ENCODE measurements around the gene CLDN17. TPM values are rescaled to one million over a fixed set of nuclear protein-coding genes. Genes with fewer than 3 reads are reported as not detected.

Gene CLDN17
- total and polyA plus RNA-seq, 2 of the 4 experiments (the other 2 are of a cell fraction) = not detected

DNA sequence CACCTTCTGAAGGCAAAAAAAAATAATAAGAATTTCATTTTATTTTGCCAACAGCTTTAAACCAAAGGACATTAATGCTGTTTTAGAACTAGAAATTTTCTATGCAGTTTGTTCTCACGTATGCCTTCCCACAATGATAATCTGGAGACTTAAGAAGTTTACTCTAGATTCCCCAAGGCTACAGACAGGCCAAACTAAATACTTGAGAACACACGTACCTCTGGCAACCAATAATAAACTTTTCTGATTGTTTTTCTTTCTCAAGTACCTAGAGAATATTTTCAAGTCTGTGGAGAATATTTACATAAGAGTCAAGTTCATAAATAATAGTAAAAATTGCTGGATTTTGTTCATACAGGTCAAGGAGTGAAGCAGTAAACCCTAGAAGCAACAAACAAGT lies 33.4 kb upstream of the CLDN17 start:
- Histone ChIP-seq H3K4me3 (ENCODE audit: insufficient read depth, low read depth, low read length) (no peak overlapping the region), H3K9ac (ENCODE audit: low read depth, low read length) (no peak overlapping the region), H2BK120ac (ENCODE audit: low read depth, low read length) (no peak overlapping the region), H3K27ac (ENCODE audit: insufficient read depth, low read length) (no peak overlapping the region), H3K18ac (ENCODE audit: low read depth, low read length) (no peak overlapping the region), H2BK15ac (ENCODE audit: low read depth, low read length) (no peak overlapping the region), H2AK9ac (replicated peaks; ENCODE audit: low read depth, low read length, poor library complexity) (no peak overlapping the region), H2BK20ac (ENCODE audit: low read depth, low read length) (no peak overlapping the region), H3K14ac (replicated peaks; ENCODE audit: low read depth, low read length) (no peak overlapping the region), H3K9me1 (ENCODE audit: insufficient read depth, low read length) (no peaks in the 10 kb centered on the region), H2AK5ac (ENCODE audit: low read depth, low read length) (no peak overlapping the region), H3K4me2 (ENCODE audit: low read depth, low read length) (no peak overlapping the region), H4K20me1 (ENCODE audit: insufficient read depth, low read length) (no peaks in the 10 kb centered on the region), H3K4ac (ENCODE audit: low read depth, low read length) (no peak overlapping the region), H3K4me1 (ENCODE audit: control insufficient read depth, insufficient read depth, low read length) (no peaks in the 10 kb centered on the region), H2AFZ (replicated peaks; ENCODE audit: low read length, poor library complexity) (no peak overlapping the region), H3K79me1 (ENCODE audit: low read depth in 1 of 2, low read length in 2 of 2) (no peaks in the 10 kb centered on the region), H3K23ac (ENCODE audit: low read depth, low read length) (no peak overlapping the region), H3K56ac (ENCODE audit: extremely low read depth, insufficient read depth, low read length) (no peak overlapping the region), H3K9me3 (ENCODE audit: control insufficient read depth, insufficient read depth, low read length) (0 out of 2 replicates have a peak, but pooled peaks cover 1% of the 10 kb centered on the region), H2BK5ac (ENCODE audit: low read depth, low read length, poor library complexity, severe bottlenecking) (no peak overlapping the region), H4K5ac (ENCODE audit: low read depth, low read length) (no peak overlapping the region), H4K8ac (ENCODE audit: low read depth in 2 of 2, low read length in 2 of 2) (no peak overlapping the region), H4K91ac (ENCODE audit: insufficient read depth, low read depth, low read length) (no peak overlapping the region), H3K27me3 (ENCODE audit: control insufficient read depth, insufficient read depth, low read length) (no peaks in the 10 kb centered on the region), H3K36me3 (ENCODE audit: control insufficient read depth, insufficient read depth, low read length) (no peaks in the 10 kb centered on the region)
- dilution Hi-C loops (cut with HindIII; ENCODE audit: low sequenced_read_pairs, unreplicated experiment) (no loop called here), in situ Hi-C loops (cut with MboI; ENCODE audit: low sequenced_read_pairs) (no loop called here), intact Hi-C loops (cut with micrococcal nuclease) (no loop called here)
- ATAC-seq (ENCODE audit: low read depth) (no peak), DNase-seq (no peak)
- TF ChIP-seq MAZ (IDR thresholded peaks at IDR 0.05; ENCODE audit: borderline replicate concordance, low read depth, low read length) (no peak), MXI1 (IDR thresholded peaks at IDR 0.05; ENCODE audit: borderline replicate concordance, low read depth, low read length) (no peak), RCOR1 (IDR thresholded peaks at IDR 0.05; ENCODE audit: insufficient replicate concordance, low read length) (no peak), CEBPB (IDR thresholded peaks at IDR 0.05; ENCODE audit: low read depth, low read length) (no peak), CHD1 (IDR thresholded peaks at IDR 0.05; ENCODE audit: low read depth, low read length) (no peak), NFE2L2 (IDR thresholded peaks at IDR 0.05; ENCODE audit: low read depth, low read length) (no peak), RAD21 (IDR thresholded peaks at IDR 0.05; ENCODE audit: low read length) (no peak), MAFK (IDR thresholded peaks at IDR 0.05; ENCODE audit: low read depth, low read length) (no peak), POLR2A (IDR thresholded peaks at IDR 0.05; ENCODE audit: low read depth, low read length) (no peak)
- CTCF ChIA-PET = no interaction called here
- no TSS peak for BruUV-seq (replicated peaks)
- no CpG with 5 or more reads among the region's 2 CpGs for WGBS, 2 experiments (ENCODE audit: extremely low coverage in 2 of 2, insufficient read length in 1 of 2)
- POLR2A ChIA-PET (ENCODE audit: unreplicated experiment) = no interaction called here
